GM21367 (cell line): Measurements from ENCODE around the gene ARHGAP45.

Experiments used
- ATAC-seq: cut with Tn5 transposase; IDR thresholded peaks from one replicate; pipeline ENCODE4 v1.9.1; 2021; ENCODE audit not compliant: unreplicated experiment

The ARHGAP45 gene

DNA sequence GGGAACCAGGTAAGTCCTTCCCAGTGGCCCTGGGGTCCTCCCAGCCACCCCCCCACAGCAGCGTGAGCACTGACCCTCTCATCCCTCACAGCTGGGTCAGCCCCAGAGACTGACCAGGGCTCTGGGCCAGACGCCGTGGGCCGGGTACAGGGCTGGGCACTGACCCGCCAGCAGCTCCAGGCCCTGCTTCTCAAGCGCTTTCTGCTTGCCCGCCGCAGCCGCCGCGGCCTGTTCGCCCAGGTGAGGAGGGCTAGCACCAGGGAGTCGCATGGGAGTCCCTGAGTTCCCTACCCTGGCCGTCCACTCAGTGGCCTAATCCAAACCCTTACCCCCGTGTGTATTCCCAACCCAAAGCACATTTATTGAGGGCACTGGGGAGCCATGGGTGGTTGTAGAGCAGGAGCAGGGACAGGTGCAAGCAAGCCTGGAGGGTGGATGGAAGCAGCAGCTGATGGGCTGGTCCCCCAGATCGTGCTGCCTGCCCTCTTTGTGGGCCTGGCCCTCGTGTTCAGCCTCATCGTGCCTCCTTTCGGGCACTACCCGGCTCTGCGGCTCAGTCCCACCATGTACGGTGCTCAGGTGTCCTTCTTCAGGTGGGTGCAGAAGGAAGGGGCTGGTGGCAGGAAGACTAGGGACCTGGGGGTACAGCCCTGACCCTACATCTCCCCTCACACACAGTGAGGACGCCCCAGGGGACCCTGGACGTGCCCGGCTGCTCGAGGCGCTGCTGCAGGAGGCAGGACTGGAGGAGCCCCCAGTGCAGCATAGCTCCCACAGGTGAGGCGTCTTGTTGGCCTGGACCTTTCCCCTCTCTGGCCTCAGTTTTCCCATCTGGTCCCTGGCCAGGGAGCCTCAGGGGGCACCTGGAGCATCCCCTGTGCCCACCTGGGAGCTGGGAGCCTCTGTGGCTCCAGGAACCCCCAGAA is 12.6 kb upstream of the ARHGAP45 start:
- ATAC-seq, result no peak

DNA sequence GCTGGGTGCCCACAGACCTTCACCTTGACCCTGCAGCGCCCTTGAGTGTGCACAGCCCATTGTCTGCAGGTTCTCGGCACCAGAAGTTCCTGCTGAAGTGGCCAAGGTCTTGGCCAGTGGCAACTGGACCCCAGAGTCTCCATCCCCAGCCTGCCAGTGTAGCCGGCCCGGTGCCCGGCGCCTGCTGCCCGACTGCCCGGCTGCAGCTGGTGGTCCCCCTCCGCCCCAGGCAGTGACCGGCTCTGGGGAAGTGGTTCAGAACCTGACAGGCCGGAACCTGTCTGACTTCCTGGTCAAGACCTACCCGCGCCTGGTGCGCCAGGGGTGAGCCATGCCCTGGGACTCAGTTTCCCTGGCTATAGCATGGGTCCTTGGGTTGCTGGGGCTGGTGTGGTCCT is 11.9 kb upstream of the ARHGAP45 start:
- ATAC-seq, result no peak

DNA sequence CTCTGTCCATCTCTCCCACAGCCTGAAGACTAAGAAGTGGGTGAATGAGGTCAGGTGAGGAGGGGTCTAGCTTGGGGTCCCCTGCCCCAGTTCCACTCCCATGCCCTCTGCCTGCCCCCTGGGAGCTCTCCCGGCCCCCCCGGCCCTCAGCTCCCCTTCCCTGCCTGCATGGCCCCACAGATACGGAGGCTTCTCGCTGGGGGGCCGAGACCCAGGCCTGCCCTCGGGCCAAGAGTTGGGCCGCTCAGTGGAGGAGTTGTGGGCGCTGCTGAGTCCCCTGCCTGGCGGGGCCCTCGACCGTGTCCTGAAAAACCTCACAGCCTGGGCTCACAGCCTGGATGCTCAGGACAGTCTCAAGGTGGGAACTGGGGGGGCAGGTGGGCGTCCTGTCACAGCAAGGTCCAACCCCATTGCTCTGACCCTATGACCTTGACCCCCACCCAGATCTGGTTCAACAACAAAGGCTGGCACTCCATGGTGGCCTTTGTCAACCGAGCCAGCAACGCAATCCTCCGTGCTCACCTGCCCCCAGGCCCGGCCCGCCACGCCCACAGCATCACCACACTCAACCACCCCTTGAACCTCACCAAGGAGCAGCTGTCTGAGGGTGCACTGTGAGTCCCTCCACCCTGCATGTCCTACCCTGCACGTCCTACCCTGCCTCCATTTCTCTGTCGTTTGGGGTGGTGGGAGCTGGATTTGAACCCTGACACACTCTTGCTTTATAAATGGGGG is 10.9 kb upstream of the ARHGAP45 start:
- ATAC-seq, result no peak

DNA sequence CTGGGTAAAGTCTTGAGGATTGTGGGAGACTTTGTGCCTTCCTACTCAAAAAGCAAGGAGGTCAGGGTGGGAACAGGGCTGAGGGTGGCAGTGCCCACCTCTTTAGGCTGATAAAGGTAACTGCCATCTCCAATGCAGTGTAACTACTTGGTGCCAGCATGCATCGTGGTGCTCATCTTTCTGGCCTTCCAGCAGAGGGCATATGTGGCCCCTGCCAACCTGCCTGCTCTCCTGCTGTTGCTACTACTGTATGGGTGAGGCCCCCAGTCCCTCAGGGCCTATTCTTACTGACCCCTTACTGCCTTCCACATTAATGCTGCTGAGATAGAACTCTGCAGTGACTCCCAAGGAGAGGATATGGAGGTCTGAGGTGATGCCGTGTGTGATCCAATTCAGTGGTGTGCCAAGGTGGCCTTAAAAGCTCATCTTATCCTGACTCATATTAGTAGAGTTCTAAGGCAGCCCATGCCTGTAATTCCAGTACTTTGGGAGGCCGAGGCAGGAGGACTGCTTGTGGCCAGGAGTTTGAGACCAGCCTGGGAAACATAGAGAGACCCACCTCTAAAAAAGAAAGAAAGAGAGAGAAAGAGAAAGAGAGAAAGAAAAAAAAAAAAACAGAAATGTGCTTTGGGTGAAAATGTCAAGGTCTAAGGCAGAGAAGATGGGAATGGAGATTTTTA is 9.7 kb upstream of the ARHGAP45 start:
- no peak for ATAC-seq

DNA sequence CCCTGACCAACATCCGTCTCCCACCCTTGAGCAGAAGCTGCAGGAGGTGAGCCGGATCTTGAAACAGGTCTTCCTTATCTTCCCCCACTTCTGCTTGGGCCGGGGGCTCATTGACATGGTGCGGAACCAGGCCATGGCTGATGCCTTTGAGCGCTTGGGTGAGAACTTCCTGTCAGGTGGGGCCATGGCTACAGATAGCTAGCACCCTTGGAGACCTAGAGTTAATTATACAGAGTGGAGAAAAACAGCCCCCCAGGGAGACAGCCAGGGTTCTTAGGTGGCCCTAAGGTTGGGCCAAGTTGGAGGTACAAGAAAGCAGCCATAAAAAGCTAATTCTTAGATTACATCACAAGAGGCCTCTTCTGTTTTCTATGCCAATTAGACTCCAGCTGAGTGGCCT is 8.9 kb upstream of the ARHGAP45 start:
- ATAC-seq, result no peak

DNA sequence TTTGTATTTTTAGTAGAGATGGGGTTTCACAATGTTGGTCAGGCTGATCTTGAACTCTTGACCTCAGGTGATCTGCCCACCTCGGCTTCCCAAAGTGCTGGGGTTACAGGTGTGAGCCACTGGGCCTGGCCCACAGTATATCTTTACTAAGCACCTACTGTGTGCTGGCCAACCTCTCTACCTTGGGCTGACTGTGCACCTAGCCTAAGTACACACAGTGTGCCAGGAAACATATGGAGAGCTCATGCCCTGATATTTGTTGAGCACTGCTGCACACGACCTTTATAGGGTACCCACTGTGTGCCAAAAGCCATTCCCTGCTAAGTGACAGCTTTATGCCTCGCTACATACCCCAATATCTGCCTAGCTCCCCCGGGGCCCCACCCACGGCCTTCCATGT is 6.3 kb upstream of the ARHGAP45 start:
- ATAC-seq, result no peak

DNA sequence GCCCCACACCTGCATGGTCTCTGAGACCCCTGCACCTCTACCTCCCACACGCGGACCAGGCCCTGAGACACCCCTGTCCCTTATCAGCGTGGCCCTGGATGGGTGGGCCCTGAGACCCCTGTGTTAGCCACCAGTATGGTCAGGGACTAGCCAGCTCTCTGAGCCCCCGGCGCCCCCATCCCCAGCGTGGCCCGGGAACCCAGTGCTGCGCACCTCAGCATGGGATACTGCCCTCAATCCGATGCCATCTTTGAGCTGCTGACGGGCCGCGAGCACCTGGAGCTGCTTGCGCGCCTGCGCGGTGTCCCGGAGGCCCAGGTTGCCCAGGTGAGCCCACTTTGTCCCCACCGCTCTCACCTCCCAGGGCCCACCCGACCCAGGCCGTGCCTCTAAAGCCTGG is 5.0 kb upstream of the ARHGAP45 start:
- no peak for ATAC-seq

DNA sequence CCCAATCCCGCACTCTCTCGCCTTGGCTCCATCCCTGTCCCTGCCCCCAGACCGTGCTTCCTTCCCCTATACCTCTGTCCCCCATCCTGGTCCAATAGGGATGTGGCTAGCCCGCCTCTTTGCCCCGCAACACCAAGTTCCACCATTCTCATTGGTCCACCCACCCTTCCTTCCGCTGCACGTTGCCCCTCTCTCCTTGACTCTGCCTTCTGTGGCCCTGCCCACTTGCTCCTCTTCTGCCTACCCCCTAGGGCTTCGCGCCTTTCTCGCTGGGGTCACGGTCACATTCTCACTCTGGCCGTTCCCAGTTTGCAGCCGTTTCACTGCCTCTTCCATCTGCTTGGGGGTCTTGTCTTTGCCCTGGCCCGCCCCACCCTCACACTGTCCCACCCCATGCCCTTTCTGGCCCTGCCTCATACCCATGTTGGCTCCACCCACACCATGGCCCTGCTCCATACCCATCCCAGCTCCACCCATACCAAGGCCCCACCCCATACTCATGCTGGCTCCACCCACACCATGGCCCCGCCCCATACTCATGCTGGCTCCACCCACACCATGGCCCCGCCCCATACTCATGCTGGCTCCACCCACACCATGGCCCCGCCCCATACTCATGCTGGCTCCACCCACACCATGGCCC is 4.5 kb upstream of the ARHGAP45 start:
- ATAC-seq, result no peak

DNA sequence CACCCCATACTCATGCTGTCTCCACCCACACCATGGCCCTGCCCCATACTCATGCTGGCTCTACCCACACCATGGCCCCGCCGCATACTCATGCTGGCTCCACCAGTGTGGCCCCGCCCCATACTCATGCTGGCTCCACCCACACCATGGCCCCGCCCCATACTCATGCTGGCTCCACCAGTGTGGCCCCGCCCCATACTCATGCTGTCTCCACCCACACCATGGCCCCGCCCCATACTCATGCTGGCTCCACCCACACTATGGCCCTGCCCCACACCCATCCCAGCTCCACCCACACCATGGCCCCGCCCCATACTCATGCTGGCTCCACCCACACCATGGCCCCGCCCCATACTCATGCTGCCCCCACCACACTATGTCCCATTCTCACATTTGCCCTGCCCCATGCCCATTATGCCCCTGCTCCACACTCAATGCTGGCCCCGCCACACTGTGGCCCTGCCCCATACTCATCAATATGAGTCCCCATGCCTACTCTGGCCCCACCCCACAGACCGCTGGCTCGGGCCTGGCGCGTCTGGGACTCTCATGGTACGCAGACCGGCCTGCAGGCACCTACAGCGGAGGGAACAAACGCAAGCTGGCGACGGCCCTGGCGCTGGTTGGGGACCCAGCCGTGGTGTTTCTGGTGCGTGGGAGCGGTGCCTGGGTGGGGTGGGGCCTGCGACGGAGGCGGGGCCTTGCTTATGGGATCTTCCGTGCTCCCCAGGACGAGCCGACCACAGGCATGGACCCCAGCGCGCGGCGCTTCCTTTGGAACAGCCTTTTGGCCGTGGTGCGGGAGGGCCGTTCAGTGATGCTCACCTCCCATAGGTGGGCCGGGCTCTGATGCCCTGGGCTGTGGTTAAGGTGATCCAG is 3.7 kb upstream of the ARHGAP45 start:
- no peak for ATAC-seq

DNA sequence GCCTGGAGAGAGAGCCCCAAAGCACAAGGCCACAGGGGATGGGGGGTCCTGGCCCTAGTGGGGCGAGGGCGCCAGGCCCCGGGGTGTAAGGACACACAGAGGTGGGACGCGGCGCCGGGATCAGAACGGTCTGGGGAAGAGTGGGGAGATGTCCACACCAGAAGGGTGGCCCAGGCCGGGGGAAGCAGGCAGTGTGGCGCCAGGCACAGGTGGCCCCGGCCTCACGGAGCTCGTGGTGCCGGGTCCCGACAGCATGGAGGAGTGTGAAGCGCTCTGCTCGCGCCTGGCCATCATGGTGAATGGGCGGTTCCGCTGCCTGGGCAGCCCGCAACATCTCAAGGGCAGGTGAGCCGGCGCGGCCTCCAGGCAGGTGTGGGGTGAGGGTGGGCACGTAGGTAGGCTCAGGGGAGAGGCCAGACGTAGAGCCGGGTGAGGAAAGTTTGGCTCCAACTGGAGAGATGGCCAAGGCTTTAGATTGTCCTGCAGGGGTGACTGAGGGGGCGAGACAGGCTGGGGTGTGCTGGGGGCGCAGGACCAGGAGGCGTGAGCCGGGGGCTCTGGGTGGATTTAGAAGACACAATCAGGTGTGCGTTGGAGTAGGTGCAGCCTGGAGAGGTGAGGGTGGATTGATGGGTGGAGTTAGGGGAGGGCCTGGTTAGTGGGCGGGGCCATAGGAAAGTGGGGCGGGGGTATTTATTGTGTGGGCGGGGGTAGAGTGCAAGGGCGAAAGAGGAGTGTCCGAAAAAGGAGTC is 2.9 kb upstream of the ARHGAP45 start:
- ATAC-seq, result no peak

DNA sequence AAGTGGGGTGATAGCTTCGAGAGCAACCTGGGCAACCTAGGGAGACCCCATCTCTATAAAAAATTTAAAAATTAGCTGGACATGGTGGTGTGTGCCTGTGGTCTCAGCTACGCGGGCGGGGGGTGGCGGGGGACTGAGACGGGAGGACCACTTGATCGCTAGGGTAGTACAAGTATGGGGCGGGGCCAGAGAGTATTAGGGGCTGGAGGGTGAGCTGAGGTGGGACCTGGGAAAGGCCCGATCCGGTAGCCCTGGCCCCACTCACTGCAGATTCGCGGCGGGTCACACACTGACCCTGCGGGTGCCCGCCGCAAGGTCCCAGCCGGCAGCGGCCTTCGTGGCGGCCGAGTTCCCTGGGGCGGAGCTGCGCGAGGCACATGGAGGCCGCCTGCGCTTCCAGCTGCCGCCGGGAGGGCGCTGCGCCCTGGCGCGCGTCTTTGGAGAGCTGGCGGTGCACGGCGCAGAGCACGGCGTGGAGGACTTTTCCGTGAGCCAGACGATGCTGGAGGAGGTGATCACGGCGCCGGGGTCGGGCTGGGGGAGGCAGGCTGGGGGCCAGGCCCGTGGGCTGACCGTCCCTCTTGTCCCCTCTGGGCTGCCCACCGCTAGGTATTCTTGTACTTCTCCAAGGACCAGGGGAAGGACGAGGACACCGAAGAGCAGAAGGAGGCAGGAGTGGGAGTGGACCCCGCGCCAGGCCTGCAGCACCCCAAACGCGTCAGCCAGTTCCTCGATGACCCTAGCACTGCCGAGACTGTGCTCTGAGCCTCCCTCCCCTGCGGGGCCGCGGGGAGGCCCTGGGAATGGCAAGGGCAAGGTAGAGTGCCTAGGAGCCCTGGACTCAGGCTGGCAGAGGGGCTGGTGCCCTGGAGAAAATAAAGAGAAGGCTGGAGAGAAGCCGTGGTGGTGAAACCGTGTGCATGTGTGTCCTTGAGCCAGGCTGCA is 2.0 kb upstream of the ARHGAP45 start:
- ATAC-seq, result no peak

DNA sequence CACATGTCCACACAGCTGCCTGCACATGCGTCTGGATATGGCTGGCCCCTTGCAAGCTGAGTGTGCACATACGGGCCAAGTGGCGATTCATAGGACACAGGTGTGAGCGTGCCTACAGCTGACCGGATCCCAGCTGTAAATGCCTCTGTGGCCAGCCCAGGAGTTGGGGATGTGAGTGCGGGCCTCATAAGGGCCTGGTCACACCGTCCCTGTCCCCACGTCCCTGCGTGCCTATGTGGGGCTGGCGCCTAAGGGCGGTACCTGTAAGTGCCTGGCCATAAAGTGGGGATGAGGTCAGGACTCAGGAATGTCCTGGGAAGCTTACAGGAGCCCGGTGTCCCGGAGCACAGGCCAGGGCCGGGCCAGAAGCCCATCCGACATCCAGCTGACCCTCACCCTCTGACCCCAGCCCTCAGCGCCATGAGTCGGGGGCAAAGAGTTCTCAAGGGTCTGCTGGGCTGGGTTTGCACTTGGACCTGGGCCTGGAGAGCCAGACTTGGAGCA is 1.3 kb upstream of the ARHGAP45 start:
- no peak for ATAC-seq

DNA sequence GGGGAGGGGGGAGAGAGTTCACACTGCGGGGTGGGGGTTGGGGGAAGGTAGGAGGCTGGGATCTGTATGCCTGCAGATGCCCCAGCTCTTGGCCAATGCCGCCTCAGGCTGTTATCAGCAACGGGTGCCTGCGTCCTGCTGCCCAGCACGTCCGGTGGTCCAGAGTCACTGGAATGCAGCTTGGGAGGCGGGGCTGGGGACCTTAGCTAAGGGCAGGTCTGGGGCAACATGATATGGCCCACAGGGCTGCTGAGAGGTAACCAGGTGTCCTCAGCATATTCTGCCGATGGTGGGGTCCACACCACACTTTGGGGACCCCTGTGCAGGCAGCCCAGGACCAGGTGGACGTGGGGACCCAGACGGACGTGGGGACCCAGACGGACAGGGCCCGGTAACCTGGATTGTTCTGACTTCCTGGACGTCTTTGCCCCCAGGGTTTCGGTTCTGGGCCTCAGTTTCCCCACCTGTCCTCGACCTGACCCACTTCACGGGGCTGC is 668 bp upstream of the ARHGAP45 start:
- ATAC-seq, result no peak

DNA sequence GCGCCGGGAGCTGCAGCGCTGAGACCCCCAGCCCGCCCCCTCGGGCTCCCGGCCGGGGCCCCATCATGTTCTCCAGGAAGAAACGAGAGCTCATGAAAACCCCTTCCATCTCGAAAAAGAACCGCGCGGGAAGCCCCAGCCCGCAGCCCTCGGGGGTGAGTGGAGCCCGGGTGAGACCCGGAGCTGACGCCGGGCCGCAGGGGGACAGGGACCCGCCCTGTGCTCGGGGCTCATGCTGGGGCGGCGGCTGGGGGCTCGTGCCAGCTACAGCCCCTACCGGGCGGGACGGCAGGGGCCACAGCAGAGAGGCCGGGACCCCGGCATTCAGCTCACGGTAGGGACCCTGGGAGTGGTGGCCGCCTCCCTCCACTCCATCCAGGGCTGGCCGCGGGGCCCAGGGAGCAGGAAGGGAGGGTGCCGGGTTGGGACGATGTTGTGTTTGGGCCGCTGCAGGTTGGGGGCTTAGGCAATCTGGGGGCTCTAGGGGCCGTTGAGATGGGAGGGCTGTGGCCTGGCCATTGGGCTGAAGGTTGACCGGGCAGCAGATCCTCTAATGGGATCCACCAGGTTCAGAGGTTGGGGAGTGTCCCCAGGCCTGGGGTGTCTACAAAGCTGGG is 482 bp downstream of the ARHGAP45 start:
- no peak for ATAC-seq

DNA sequence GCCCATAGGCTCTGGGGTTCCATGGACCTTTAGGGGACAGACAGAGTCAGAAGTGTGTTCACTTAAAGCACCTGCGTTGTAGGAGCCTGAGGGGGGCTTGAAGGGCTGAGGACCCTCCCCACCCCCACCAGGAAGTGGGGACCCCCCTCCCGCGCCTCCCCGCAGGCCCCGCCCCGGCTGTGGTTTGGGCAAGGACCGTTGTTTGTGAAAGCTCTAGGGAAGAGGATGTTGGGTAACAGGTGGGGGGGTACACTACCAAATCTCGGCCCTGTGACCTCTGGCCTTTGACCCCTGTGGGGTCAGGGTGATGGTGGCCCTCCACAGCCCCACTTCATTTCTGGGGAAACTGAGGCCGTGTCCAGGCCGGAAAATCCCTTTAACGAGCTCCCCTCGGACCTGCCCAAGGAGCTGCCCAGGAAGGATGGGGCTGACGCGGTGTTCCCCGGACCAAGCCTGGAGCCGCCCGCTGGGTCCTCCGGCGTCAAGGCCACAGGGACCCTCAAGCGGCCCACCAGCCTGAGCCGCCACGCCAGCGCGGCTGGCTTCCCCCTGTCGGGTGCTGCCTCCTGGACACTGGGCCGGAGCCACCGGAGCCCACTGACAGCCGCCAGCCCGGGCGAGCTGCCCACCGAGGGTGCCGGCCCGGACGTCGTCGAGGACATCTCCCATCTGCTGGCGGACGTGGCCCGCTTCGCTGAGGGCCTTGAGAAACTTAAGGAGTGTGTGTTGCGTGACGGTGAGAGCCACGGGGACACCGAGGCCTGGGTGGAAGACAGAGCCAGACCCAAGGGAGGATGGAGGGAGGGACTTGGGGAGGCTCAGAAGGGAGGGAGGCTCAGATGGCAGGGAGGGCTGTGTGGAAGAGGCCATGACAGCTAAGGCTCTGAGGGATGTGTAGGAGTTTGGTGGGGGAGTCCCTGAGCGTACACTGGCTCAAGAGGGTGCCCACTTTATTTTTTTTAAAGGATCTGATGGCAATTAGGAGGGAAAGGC is 1.3 kb downstream of the ARHGAP45 start:
- ATAC-seq, result no peak

DNA sequence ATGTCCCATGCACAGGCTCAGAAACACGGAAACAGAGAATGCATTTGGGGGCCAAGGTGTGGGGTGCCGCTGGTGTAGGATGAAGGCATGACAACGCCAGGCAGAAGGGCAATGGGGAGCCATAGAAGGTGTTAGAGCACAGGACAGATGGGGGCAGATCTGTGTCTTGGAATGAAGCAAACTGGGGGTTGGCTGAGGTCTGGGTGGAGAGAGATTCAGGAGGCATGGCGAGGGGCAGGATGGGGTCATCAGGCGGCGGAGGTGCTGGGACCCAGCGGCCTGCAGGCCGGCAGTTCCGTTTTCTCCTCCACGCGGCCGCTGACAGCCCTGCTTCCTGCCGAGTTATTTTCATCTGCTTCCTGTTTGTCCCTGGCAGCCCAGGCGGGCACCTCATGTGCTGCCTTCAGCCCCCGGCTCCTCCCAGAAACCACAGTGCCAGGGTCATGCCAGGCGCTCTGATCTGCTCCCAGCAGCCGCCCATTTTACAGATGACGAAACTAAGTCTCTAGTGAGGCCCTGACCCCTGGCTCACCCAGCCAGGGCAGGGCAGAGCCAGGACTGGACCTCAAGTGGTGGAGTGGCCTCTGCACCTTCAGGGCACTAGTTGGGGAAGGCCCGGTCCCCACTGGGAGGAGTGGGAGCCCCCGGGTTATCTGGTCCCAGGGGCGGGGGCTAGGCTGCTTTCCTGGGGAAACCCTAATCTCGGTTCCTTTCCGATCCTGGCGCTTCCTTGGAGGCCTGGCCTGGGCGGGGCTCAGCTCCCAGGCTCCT is 2.2 kb downstream of the ARHGAP45 start:
- ATAC-seq, result no peak
